HepG2 (cell line): ENCODE data around the gene AHCYL2. TPM values are rescaled to one million over a fixed set of nuclear protein-coding genes. Genes with fewer than 3 reads are reported as not detected.
A peak's percentile ranks its signal among the peaks of the same experiment; 100 is the strongest.

Source experiments
- ATAC-seq: fragments of 200-7000 bp; cut with Tn5 transposase; 3 replicates; pipeline ENCODE4 v1.9.1; 2020; ENCODE audit warnings: mild to moderate bottlenecking, moderate library complexity
- BruUV-seq: library from RNA; stranded (reverse); fragments of 400-500 nt; replicated peaks from 2 replicates; lab custom pipeline; 2021; lab: Mats Ljungman, UMichigan
- CTCF ChIA-PET: fragments of 300-600 bp; formaldehyde crosslinking; extraction: SDS; loops from one replicate; lab custom pipeline; 2021; ENCODE audit warnings: low total read pairs, inconsistent platforms, low intra/inter-chr PET ratio; lab: Yijun Ruan, JAX
- POLR2A ChIA-PET: fragments of 350-600 bp; sonication (Branson Sonifier 250); formaldehyde crosslinking; loops from one replicate; lab custom pipeline; 2020; ENCODE audit warnings: antibody characterized with exemption, inconsistent platforms; lab: Yijun Ruan, JAX
- DNase-seq: peaks from one replicate; pipeline ENCODE4 v3.0.0-alpha.2; 2015; ENCODE audit warnings: low spot score
- FAIRE-seq: peaks from 3 replicates; lab custom pipeline; 2011; peaks lifted over from hg19 to GRCh38; lab: Jason Lieb, UNC
- H2AFZ ChIP-seq: one replicate; pipeline ENCODE4 v1.6.1; 2011; ENCODE audit warnings: low read length, inconsistent platforms
- H3K27ac ChIP-seq: fragments of 300-600 bp; 3 replicates; pipeline ENCODE4 v1.8.0; 2011; ENCODE audit warnings: mixed run types, mild to moderate bottlenecking, mixed read lengths, low read length, inconsistent platforms; ENCODE audit not compliant: insufficient read depth; ENCODE audit errors: extremely low read length
- H3K27me3 ChIP-seq, 2 experiments: fragments of 200-600 bp in 1 of 2; 2 replicates in 1 of 2; 3 replicates in 1 of 2; pipeline versions ENCODE4 v1.6.0 to v1.8.0; 2011; ENCODE audit warnings: low read length in 2 of 2, mild to moderate bottlenecking in 2 of 2, moderate library complexity in 2 of 2, inconsistent platforms in 1 of 2; ENCODE audit not compliant: insufficient read depth in 2 of 2, control insufficient read depth in 1 of 2
- H3K36me3 ChIP-seq, 2 experiments: fragments of 200-600 bp in 1 of 2; replicated peaks in 1 of 2; 2 replicates in 1 of 2; 3 replicates in 1 of 2; pipeline versions ENCODE4 v1.5.1 to v1.8.0; 2011; ENCODE audit warnings: low read length in 2 of 2, inconsistent platforms in 1 of 2; ENCODE audit not compliant: insufficient read depth in 2 of 2, control insufficient read depth in 1 of 2
- H3K4me1 ChIP-seq: 2 replicates; pipeline ENCODE4 v1.5.1; 2012; ENCODE audit warnings: low read length, inconsistent platforms; ENCODE audit not compliant: insufficient read depth
- H3K4me2 ChIP-seq: 2 replicates; pipeline ENCODE4 v1.6.0; 2011; ENCODE audit warnings: low read depth, low read length, inconsistent platforms
- H3K4me3 ChIP-seq, 3 experiments: fragments of 200-600 bp in 1 of 3; sonication (generic), shearing (Covaris generic) in 1 of 3; replicated peaks in 1 of 3; 2 replicates each; pipeline ENCODE4 v1.5.1; 2011 to 2016; ENCODE audit warnings: low read length in 3 of 3, inconsistent platforms in 2 of 3, low read depth in 2 of 3, mild to moderate bottlenecking in 2 of 3, control low read depth in 1 of 3, mixed read lengths in 1 of 3; ENCODE audit not compliant: insufficient read depth in 1 of 3
- H3K79me2 ChIP-seq: one replicate; pipeline ENCODE4 v1.6.1; 2011; ENCODE audit warnings: low read length, inconsistent platforms; ENCODE audit not compliant: insufficient read depth
- H3K9ac ChIP-seq: 2 replicates; pipeline ENCODE4 v1.6.0; 2011; ENCODE audit warnings: mild to moderate bottlenecking, low read depth, low read length, inconsistent platforms; ENCODE audit not compliant: insufficient read depth
- H3K9me3 ChIP-seq: 2 replicates; pipeline ENCODE4 v1.5.1; 2012; ENCODE audit warnings: mild to moderate bottlenecking, low read length
- H4K20me1 ChIP-seq: 2 replicates; pipeline ENCODE4 v1.6.0; 2011; ENCODE audit warnings: inconsistent platforms, mild to moderate bottlenecking, low read length, moderate library complexity; ENCODE audit not compliant: insufficient read depth
- ETV5 ChIP-seq: IDR thresholded peaks from 2 replicates; pipeline ENCODE4 v1.6.1; 2018; ENCODE audit warnings: missing biosample characterization, missing genetic modification reagents, inconsistent platforms, borderline replicate concordance
- FOXA3 ChIP-seq: IDR thresholded peaks from 2 replicates; pipeline ENCODE4 v1.6.1; 2016; ENCODE audit warnings: missing genetic modification reagents, missing compliant biosample characterization
- HDAC6 ChIP-seq: fragments of 200-600 bp; sonication (generic); IDR thresholded peaks from 2 replicates; pipeline ENCODE4 v1.7.0; 2017; ENCODE audit warnings: mild to moderate bottlenecking, antibody characterized with exemption, low read length, low read depth
- HHEX ChIP-seq: IDR thresholded peaks from 2 replicates; pipeline ENCODE4 v1.6.1; 2016; ENCODE audit warnings: control low read depth
- HMGXB4 ChIP-seq, 2 experiments: sonication (generic) in 1 of 2; formaldehyde crosslinking in 1 of 2; IDR thresholded peaks; 2 replicates each; pipeline versions ENCODE4 v1.4.0 to v1.6.1; 2018 to 2020; ENCODE audit warnings: missing genetic modification reagents in 2 of 2, borderline replicate concordance in 1 of 2, low read depth in 1 of 2, mild to moderate bottlenecking in 1 of 2, missing biosample characterization in 1 of 2
- HOXA3 ChIP-seq: sonication (generic); formaldehyde crosslinking; IDR thresholded peaks from 2 replicates; pipeline ENCODE4 v1.5.0; 2020; ENCODE audit warnings: missing genetic modification reagents
- KIAA2018 ChIP-seq: sonication (generic); formaldehyde crosslinking; IDR thresholded peaks from 2 replicates; pipeline ENCODE4 v1.5.0; 2020; ENCODE audit warnings: mild to moderate bottlenecking, missing genetic modification reagents, borderline replicate concordance
- KLF13 ChIP-seq: sonication (generic); formaldehyde crosslinking; IDR thresholded peaks from 2 replicates; pipeline ENCODE4 v1.4.0; 2020; ENCODE audit warnings: mild to moderate bottlenecking, missing genetic modification reagents
- MATR3 ChIP-seq: sonication (generic); formaldehyde crosslinking; IDR thresholded peaks from 2 replicates; pipeline ENCODE4 v1.4.0; 2020; ENCODE audit warnings: missing genetic modification reagents
- POGZ ChIP-seq: sonication (generic); formaldehyde crosslinking; IDR thresholded peaks from 2 replicates; pipeline ENCODE4 v1.4.0; 2020; ENCODE audit warnings: mild to moderate bottlenecking, missing genetic modification reagents
- REL ChIP-seq: sonication (generic); formaldehyde crosslinking; conservative IDR thresholded peaks from 2 replicates; pipeline ENCODE4 v1.8.0; 2022; ENCODE audit warnings: mild to moderate bottlenecking, missing genetic modification reagents, moderate library complexity
- SMC3 ChIP-seq: IDR thresholded peaks from 2 replicates; pipeline ENCODE4 v1.6.1; 2011; ENCODE audit warnings: low read length, improper control_type of control experiment
- SRF ChIP-seq: IDR thresholded peaks from 2 replicates; pipeline ENCODE4 v1.6.1; 2011; ENCODE audit warnings: mild to moderate bottlenecking, low read depth, low read length, moderate library complexity
- ZNF644 ChIP-seq: IDR thresholded peaks from 2 replicates; pipeline ENCODE4 v1.6.1; 2016; ENCODE audit warnings: low read depth
- in situ Hi-C: cut with HindIII; loops from 2 replicates; pipeline ENCODE4 v1.10.0; 2017; ENCODE audit warnings: low pct_unique_long_range_greater_than_20kb; ENCODE audit not compliant: extremely low pct_ligation_motif_present
- intact Hi-C: fragments of 100-400 bp; cut with micrococcal nuclease; formaldehyde crosslinking; loops from one replicate; pipeline ENCODE4 v1.10.0; 2022; ENCODE audit not compliant: unreplicated experiment
- polyA plus RNA-seq, 8 experiments: library from polyadenylated mRNA; depleted of rRNA in 3 of 8; stranded (reverse) in 7 of 8; unstranded in 1 of 8; fragments of >200 nt; fragmentation: Illumina TruSeq in 4 of 8; extraction: Trizol in 4 of 8; gene quantifications; 2 replicates each; pipeline versions ENCODE4 v1.2.1 to v1.2.3, GENCODE V29; 2011 to 2016; ENCODE audit warnings: low read depth in 4 of 8, missing spikeins in 1 of 8, mixed read lengths in 1 of 8; ENCODE audit not compliant: insufficient read depth in 1 of 8
- total RNA-seq, 5 experiments: library from RNA; depleted of rRNA; stranded (reverse); fragments of >200 nt; fragmentation: Illumina TruSeq; extraction: Trizol; gene quantifications; 2 replicates each; pipeline ENCODE4 v1.2.3, GENCODE V29; 2016; ENCODE audit warnings: low read depth in 1 of 5

The AHCYL2 gene
- total and polyA plus RNA-seq, 2 of the 13 experiments (the other 11 are each of a cell fraction or from before 2014, with no cell fraction given): 9.5 to 14.7 TPM

- TF ChIP-seq ZNF644 (CRISPR knock-in tag) (peak; percentile 57; the same call in 1 of the 2 replicates), POGZ (CRISPR knock-in tag) (peak; percentile 52; the same call in 1 of the 2 replicates), SMC3 (peak; percentile 71), HOXA3 (peak; percentile 49)
Measured at GRCh38 chr7:129271500-129272355, 46.9 kb downstream of the AHCYL2 start (continued).

DNA sequence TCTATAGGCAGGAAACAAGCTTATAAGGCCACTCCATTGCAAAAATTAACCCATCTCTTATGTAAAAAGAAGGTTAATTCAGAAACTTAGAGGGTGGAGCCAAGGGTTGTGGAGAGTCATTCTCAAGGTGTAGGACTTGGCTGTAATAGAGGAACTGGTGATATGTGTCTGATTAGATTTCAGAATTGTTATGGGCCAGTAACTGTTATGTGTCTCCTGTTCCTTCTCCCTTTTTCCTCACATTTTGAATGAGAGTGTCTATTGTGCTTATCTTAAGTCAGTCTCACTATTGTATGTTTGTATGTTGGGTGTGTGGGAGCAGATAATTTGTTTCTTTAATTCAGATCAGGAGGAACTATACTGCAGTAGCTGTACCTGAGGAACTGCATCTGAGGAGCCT is 49.1 kb downstream of the AHCYL2 start:
- POLR2A ChIA-PET: no interaction called here
- FAIRE-seq: no peak
- Histone ChIP-seq H3K36me3 (0 out of 5 replicates have a peak, but pooled peaks cover 0 to 3% of the 10 kb centered on the region in 2 experiments), H2AFZ (no peak overlapping the region), H3K79me2 (no peaks in the 10 kb centered on the region), H3K9ac (no peak overlapping the region), H3K9me3 (no peaks in the 10 kb centered on the region), H3K4me1 (no peaks in the 10 kb centered on the region), H3K4me3 (no peak overlapping the region), H4K20me1 (no peaks in the 10 kb centered on the region), H3K27me3 (no peaks in the 10 kb centered on the region), H3K27ac (no peak overlapping the region), H3K4me2 (no peak overlapping the region)
- CTCF ChIA-PET: no interaction called here
- ATAC-seq: no peak
- intact Hi-C loops (no loop called here), in situ Hi-C loops (no loop called here)
- no TSS peak for BruUV-seq
- no peak for DNase-seq
- TF ChIP-seq KIAA2018 (CRISPR knock-in tag): no peak
- no peak for TF ChIP-seq REL (CRISPR knock-in tag)
- no peak for TF ChIP-seq MATR3 (CRISPR knock-in tag)
- TF ChIP-seq HDAC6: no peak
- no peak for TF ChIP-seq KLF13 (CRISPR knock-in tag)
- TF ChIP-seq ETV5 (CRISPR knock-in tag): no peak
- no peak for TF ChIP-seq FOXA3
- no peak for TF ChIP-seq HHEX (CRISPR knock-in tag)
- TF ChIP-seq HMGXB4 (CRISPR knock-in tag; IDR thresholded peaks at IDR 0.05; ENCODE audit: borderline replicate concordance in 1 of 2, low read depth in 1 of 2): no peak
- TF ChIP-seq SRF: no peak
